Glutamatergic neuron (in vitro differentiated cells): Measurements from ENCODE around the gene CYP2E1. TPM values are rescaled to one million over a fixed set of nuclear protein-coding genes. Genes with fewer than 3 reads are reported as not detected.

Experiments used
- total RNA-seq: library from RNA; stranded (reverse); fragmentation: NEBNext Ultra II Directional; extraction: Animal tissue kit (Norgen Biotek cat#: 25700); gene quantifications from one replicate; pipeline ENCODE4 v1.2.1, GENCODE V29; 2021; ENCODE audit not compliant: unreplicated experiment

The CYP2E1 gene
- total RNA-seq, 1 donor from 2014 or later = 7.1 TPM

Other genes starting within 250 kb of the CYP2E1 start
- gene TUBGCP2, start 218.5 kb upstream of the CYP2E1 start, total RNA-seq = 61.4 TPM
- gene ZNF511, start 218.4 kb upstream of the CYP2E1 start, total RNA-seq = 24.6 TPM
- 19.8 TPM for gene CALY, start 190.5 kb upstream of the CYP2E1 start, total RNA-seq
- gene PRAP1, start 180.0 kb upstream of the CYP2E1 start, total RNA-seq = not detected
- 13.0 TPM for gene FUOM, start 169.3 kb upstream of the CYP2E1 start, total RNA-seq
- 64.2 TPM for gene ECHS1, start 154.0 kb upstream of the CYP2E1 start, total RNA-seq
- 12.7 TPM for gene PAOX, start 148.1 kb upstream of the CYP2E1 start, total RNA-seq
- 76.4 TPM for gene MTG1, start 133.2 kb upstream of the CYP2E1 start, total RNA-seq
- 2.0 TPM for gene SPRN, start 102.7 kb upstream of the CYP2E1 start, total RNA-seq
- gene SCART1, start 73.4 kb upstream of the CYP2E1 start, total RNA-seq = 3.8 TPM
- 0.78 TPM for gene SYCE1, start 38.2 kb downstream of the CYP2E1 start, total RNA-seq
- gene FRG2B, start 99.4 kb downstream of the CYP2E1 start, total RNA-seq = not detected